ENCODE measurements around the gene PIGBOS1.

DNA sequence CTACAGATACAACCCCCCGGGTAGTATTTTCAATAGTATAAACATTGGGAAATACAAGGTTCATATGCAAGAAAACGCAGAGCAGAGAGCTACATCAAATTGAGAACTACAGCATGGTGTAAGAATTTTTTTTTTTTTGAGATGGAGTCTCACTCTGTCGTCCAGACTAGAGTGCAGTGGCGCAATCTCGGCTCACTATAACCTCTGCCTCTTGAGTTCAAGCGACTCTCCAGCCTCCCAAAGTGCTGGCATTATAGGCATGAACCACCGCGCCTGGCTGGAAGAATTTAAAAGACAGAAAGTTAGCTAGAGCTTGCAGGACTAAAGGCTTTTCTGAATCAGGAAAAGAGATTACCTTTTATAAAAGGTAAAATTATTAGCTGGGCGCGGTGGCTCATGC, 42.1 kb upstream of the PIGBOS1 start:
- TF ChIP-seq, protein P1, sequence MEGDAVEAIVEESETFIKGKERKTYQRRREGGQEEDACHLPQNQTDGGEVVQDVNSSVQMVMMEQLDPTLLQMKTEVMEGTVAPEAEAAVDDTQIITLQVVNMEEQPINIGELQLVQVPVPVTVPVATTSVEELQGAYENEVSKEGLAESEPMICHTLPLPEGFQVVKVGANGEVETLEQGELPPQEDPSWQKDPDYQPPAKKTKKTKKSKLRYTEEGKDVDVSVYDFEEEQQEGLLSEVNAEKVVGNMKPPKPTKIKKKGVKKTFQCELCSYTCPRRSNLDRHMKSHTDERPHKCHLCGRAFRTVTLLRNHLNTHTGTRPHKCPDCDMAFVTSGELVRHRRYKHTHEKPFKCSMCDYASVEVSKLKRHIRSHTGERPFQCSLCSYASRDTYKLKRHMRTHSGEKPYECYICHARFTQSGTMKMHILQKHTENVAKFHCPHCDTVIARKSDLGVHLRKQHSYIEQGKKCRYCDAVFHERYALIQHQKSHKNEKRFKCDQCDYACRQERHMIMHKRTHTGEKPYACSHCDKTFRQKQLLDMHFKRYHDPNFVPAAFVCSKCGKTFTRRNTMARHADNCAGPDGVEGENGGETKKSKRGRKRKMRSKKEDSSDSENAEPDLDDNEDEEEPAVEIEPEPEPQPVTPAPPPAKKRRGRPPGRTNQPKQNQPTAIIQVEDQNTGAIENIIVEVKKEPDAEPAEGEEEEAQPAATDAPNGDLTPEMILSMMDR (IDR thresholded peaks at IDR 0.05): no peak
- no peak for TF ChIP-seq POLR2A (IDR thresholded peaks at IDR 0.05)

All from lower leg skin (tissue), 3 donors.